Osteoblast (primary cell): ENCODE measurements around the gene NOMO2. TPM values are rescaled to one million over a fixed set of nuclear protein-coding genes. Genes with fewer than 3 reads are reported as not detected.
"Not testable (repeated sequence)": the region's sequence is repeated elsewhere in the genome, so short reads cannot be mapped to it uniquely, and the experiment has no call there.

Experiments
- DNase-seq: peaks from one replicate; pipeline ENCODE4 v3.0.0; 2011; ENCODE audit warnings: low spot score, mixed read lengths; ENCODE audit not compliant: insufficient read length; ENCODE audit errors: missing footprints
- H2AFZ ChIP-seq: 2 replicates; pipeline ENCODE4 v1.6.0; 2011; ENCODE audit warnings: mild to moderate bottlenecking, low read length
- H3K27ac ChIP-seq: 2 replicates; pipeline ENCODE4 v1.5.1; 2011; ENCODE audit warnings: mild to moderate bottlenecking, low read depth, low read length, moderate library complexity
- H3K27me3 ChIP-seq: 2 replicates; pipeline ENCODE4 v1.6.0; 2012; ENCODE audit warnings: mild to moderate bottlenecking, control low read depth, inconsistent platforms, low read length, moderate library complexity; ENCODE audit not compliant: insufficient read depth
- H3K36me3 ChIP-seq: 2 replicates; pipeline ENCODE4 v1.5.1; 2011; ENCODE audit warnings: mild to moderate bottlenecking, low read length, control low read depth, moderate library complexity; ENCODE audit not compliant: insufficient read depth
- H3K4me1 ChIP-seq: 2 replicates; pipeline ENCODE4 v1.5.1; 2011; ENCODE audit warnings: mild to moderate bottlenecking, low read length, control low read depth, moderate library complexity; ENCODE audit not compliant: insufficient read depth
- H3K4me2 ChIP-seq: 2 replicates; pipeline ENCODE4 v1.6.0; 2011; ENCODE audit warnings: mild to moderate bottlenecking, low read length; ENCODE audit not compliant: insufficient read depth
- H3K4me3 ChIP-seq: fragments of 200-600 bp; sonication (generic); 3 replicates; pipeline ENCODE4 v1.5.1; 2012; ENCODE audit warnings: mild to moderate bottlenecking, low read length, inconsistent platforms; ENCODE audit not compliant: insufficient read depth
- H3K79me2 ChIP-seq: 2 replicates; pipeline ENCODE4 v1.6.0; 2012; ENCODE audit warnings: mild to moderate bottlenecking, low read length, control low read depth, inconsistent platforms; ENCODE audit not compliant: insufficient read depth
- H3K9me3 ChIP-seq: 2 replicates; pipeline ENCODE4 v1.5.1; 2011; ENCODE audit warnings: low read depth, low read length, control low read depth
- H4K20me1 ChIP-seq: 2 replicates; pipeline ENCODE4 v1.6.0; 2012; ENCODE audit warnings: mild to moderate bottlenecking, low read length, control low read depth; ENCODE audit not compliant: insufficient read depth
- total RNA-seq: library from RNA; depleted of rRNA; stranded (reverse); fragments of >200 nt; gene quantifications from 2 replicates; pipeline ENCODE4 v1.2.3, GENCODE V29; 2012
- TF ChIP-seq, protein P1 (sequence below): IDR thresholded peaks from 2 replicates; pipeline ENCODE4 v1.5.1; 2011; ENCODE audit warnings: mild to moderate bottlenecking, low read depth, low read length, moderate library complexity; ENCODE audit errors: extremely low read depth

NOMO2 gene
- total RNA-seq, 1 donor = 106 TPM

DNA sequence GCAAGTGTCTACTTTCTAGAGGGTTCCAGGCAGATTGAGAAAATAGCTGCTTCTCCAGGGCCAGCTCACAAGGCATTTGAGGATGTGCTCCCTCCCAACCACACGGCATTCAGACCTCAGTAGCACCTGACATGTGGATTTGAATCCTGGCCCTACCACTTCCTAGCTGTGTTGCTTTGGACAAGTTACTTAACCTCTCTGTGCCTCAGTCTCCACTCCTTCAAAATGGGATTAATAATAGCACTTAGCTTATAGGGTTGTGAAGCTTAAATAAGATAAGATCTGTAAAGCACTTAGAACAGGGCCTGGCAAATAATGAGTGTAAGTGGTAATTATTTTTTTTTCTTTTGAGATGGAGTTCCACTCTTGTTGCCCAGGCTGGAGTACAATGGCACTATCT is 21.0 kb upstream of the NOMO2 start:
- H3K27ac ChIP-seq = no peak overlapping the region
- H3K36me3 ChIP-seq = no peaks in the 10 kb centered on the region
- H3K27me3 ChIP-seq = no peaks in the 10 kb centered on the region
- no peaks in the 10 kb centered on the region for H3K9me3 ChIP-seq
- no peaks in the 10 kb centered on the region for H3K79me2 ChIP-seq
- H4K20me1 ChIP-seq = no peaks in the 10 kb centered on the region
- TF ChIP-seq, protein P1, sequence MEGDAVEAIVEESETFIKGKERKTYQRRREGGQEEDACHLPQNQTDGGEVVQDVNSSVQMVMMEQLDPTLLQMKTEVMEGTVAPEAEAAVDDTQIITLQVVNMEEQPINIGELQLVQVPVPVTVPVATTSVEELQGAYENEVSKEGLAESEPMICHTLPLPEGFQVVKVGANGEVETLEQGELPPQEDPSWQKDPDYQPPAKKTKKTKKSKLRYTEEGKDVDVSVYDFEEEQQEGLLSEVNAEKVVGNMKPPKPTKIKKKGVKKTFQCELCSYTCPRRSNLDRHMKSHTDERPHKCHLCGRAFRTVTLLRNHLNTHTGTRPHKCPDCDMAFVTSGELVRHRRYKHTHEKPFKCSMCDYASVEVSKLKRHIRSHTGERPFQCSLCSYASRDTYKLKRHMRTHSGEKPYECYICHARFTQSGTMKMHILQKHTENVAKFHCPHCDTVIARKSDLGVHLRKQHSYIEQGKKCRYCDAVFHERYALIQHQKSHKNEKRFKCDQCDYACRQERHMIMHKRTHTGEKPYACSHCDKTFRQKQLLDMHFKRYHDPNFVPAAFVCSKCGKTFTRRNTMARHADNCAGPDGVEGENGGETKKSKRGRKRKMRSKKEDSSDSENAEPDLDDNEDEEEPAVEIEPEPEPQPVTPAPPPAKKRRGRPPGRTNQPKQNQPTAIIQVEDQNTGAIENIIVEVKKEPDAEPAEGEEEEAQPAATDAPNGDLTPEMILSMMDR = no peak
- no peak overlapping the region for H3K4me3 ChIP-seq
- H3K4me2 ChIP-seq = no peak overlapping the region
- H3K4me1 ChIP-seq = no peaks in the 10 kb centered on the region
- no peak overlapping the region for H2AFZ ChIP-seq
- DNase-seq = no peak

GRCh38 chr16:18580396-18580795 is 18.5 kb upstream of the NOMO2 start:
- H3K27ac ChIP-seq, DNase-seq, H3K4me3 ChIP-seq: not testable (repeated sequence)

GRCh38 chr16:18579261-18579660 is 17.4 kb upstream of the NOMO2 start:
- not testable (repeated sequence) for H2AFZ ChIP-seq, H3K4me3 ChIP-seq, H3K79me2 ChIP-seq, H3K4me2 ChIP-seq, H3K9me3 ChIP-seq, H3K27me3 ChIP-seq, H4K20me1 ChIP-seq, H3K4me1 ChIP-seq, H3K36me3 ChIP-seq, DNase-seq, H3K27ac ChIP-seq

More at GRCh38 chr16:18580396-18580795, 18.5 kb upstream of the NOMO2 start:
- not testable (repeated sequence) for H3K27me3 ChIP-seq, H3K79me2 ChIP-seq, H4K20me1 ChIP-seq, H3K36me3 ChIP-seq, H2AFZ ChIP-seq, H3K9me3 ChIP-seq, H3K4me2 ChIP-seq, H3K4me1 ChIP-seq

DNA sequence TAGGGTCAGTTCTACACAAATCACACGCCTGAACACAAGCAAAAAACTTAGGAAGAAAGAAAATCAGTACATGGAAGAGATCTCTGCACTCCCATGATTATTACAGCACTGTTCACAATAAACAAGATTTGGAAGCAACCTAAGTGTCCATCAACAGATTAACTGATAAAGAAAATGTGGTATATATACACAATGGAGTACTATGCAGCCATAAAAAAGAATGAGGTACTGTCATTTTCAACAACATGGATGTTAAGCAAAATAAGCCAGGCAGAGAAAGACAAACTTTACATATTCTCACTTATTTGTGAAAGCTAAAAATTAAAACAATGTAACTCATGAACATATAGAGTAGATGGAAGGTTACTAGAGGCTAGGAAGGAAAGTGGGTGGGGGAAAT is 16.0 kb upstream of the NOMO2 start:
- not testable (repeated sequence) for DNase-seq, H2AFZ ChIP-seq, H3K36me3 ChIP-seq, H4K20me1 ChIP-seq, H3K27me3 ChIP-seq, H3K4me1 ChIP-seq, H3K4me3 ChIP-seq, H3K9me3 ChIP-seq, H3K27ac ChIP-seq, H3K4me2 ChIP-seq, H3K79me2 ChIP-seq

- H3K4me3 ChIP-seq, H3K36me3 ChIP-seq, H3K4me2 ChIP-seq, DNase-seq, H4K20me1 ChIP-seq, H3K27ac ChIP-seq, H3K9me3 ChIP-seq, H3K79me2 ChIP-seq, H3K4me1 ChIP-seq, H3K27me3 ChIP-seq, H2AFZ ChIP-seq: not testable (repeated sequence)
Measured at GRCh38 chr16:18575945-18576344, 14.0 kb upstream of the NOMO2 start.

DNA sequence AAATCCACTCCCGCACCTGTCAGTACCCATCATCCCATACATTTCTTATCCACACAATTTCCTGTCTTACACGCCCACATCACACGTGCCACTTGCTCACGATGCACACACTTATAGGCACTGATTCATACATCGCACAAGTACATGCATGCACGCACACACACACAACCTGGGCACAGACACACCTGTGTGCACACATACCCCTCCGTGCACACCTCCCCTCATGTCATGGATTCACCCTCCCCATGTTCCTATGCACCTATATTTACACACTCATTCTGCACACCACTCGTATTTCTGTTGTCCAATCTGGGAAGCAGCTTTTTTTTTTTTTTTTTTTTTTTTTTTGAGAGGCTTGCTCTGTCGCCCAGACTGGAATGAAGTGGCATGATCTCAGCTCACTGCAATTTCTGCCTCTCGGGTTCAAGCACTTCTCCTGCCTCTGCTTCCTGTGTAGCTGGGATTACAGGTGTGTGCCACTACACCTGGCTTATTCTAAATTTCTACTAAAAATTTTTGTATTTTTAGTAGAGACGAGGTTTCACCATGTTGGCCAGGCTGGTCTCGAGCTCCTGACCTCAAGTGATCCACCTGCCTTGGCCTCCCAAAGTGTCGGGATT is 13.5 kb upstream of the NOMO2 start:
- H2AFZ ChIP-seq, H3K27ac ChIP-seq, H3K36me3 ChIP-seq, H3K79me2 ChIP-seq, H3K4me1 ChIP-seq, H3K4me3 ChIP-seq, H3K9me3 ChIP-seq, H4K20me1 ChIP-seq, H3K4me2 ChIP-seq, H3K27me3 ChIP-seq, DNase-seq: not testable (repeated sequence)

GRCh38 chr16:18573887-18574286 is 12.0 kb upstream of the NOMO2 start:
- not testable (repeated sequence) for H3K4me1 ChIP-seq, H3K4me3 ChIP-seq, H3K27me3 ChIP-seq, H3K27ac ChIP-seq, H4K20me1 ChIP-seq, DNase-seq, H3K36me3 ChIP-seq, H3K9me3 ChIP-seq, H3K79me2 ChIP-seq, H3K4me2 ChIP-seq, H2AFZ ChIP-seq

- not testable (repeated sequence) for H3K27ac ChIP-seq, DNase-seq, H3K4me2 ChIP-seq, H4K20me1 ChIP-seq, H3K27me3 ChIP-seq, H3K4me3 ChIP-seq, H3K36me3 ChIP-seq, H3K79me2 ChIP-seq, H3K9me3 ChIP-seq, H3K4me1 ChIP-seq, H2AFZ ChIP-seq
Measured at GRCh38 chr16:18572973-18573372, 11.1 kb upstream of the NOMO2 start.
